HPDE6-E6E7 (cell line): Measurements from ENCODE around the gene PEX11B.

ENCODE experiments used
- DNase-seq: peaks from one replicate; pipeline ENCODE4 v3.0.0; 2011; ENCODE audit warnings: missing footprints; ENCODE audit errors: extremely low spot score

Gene PEX11B

DNA sequence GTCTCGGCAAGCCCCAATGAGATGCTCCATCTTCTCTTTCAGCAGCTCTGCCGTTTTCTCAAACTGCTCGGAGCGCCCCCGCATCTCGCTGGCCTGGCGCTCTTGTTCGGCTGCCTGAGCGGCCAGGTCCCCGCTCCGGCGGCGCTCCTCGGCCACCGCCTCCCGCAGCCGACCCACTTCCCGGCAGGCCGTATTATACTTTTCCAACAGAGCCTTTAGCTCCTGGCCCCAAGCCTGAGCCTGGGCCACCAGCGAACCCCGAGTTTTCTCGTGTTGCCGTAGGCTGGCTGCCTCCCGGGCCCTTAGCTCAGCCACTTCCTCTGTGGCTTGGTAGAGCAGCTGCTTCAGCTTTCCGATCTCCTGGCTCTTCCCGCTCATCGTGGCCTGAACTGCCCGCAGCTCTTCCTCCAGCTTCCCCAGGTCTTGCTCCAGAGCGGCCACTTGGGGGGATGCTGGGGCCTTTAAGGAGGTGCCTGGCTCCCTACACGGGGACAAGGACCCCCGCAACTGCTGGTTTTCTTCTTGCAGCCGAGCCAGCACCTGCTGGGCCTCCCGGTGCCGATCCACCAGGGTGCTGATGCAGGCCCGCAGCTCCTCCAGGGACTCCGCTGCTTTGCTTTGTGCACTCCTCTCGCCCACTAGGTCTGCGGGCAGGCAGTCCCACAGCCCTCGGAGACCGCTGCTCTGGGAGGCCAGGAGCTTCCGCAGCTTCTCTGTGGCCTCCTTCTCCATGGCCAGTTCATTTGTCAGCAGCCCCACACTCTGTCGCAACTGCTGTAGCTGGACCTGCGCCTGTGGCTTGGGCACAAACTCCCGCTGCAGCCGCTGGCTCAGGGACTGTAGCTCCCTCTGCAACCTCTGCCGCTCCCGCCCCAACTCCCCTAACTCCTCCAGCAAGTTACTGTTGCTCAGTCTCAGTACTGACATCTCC, 46.3 kb downstream of the PEX11B start:
- DNase-seq: no peak

DNA sequence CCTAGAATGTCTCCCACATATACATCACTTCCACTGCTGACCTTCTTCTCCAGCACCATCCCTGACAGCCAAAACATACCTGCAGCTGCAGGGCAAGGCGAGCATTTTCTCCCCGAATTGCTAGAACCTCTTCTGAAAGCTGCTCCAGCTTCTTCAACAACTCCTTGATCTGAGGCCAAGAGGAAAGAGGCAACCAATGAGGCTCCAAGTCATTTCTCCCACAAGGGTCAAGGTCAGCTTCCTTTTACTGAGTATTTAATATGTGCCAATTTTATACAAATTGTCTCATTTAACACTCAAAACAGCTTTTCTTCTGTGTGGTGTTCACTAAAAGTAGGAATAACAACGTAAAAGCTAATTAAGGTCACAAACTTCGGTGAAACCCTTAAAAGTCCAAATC, 50.3 kb downstream of the PEX11B start:
- DNase-seq: no peak

DNA sequence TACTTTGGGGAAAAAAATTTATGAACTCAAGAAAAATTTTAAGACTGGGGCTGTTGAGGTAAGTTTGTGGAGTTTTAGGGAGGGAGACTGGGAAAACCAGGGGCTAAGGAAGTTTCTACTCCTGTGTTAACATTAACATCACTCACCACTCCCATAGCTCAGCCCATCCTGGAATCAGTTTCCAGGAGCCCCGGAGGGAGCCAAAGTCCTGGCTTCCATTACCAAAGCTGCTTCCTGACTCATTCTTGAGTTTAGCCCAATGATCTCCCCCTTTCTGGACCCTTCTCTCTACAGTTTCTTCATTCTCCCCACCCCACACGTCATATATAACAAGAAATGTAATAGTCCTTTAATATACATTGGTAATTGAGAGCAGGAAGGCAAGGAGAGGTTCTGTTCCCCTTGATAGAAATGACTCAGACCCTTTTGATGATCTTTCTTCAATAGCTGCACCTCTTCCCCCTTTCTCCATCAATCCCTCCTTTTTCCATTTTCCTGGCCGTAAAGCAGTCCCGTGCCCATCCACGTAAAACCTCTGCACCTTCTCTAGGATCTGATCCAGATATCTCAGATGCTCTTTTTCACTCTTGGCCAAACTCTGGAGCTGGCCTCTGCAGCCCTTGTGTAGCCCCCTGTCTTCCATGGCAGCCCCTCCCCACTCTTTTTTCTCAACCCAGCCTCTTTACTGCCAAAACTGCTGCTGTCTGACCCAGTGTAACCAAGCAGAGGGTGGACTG, 55.1 kb downstream of the PEX11B start:
- no peak for DNase-seq
